Transverse colon (tissue), 4 donors: ENCODE data around the gene MEX3C. TPM values are rescaled to one million over a fixed set of nuclear protein-coding genes. Genes with fewer than 3 reads are reported as not detected.

Experiments used
- DNase-seq: peaks from one replicate; pipeline ENCODE4 v3.0.0-alpha.2; 2019
- H3K27ac ChIP-seq, 4 donors: fragments of 200-600 bp; sonication (generic); 2 replicates each; pipeline ENCODE4 v1.5.1; 2016 to 2018; ENCODE audit warnings: inconsistent platforms in 4 of 4
- H3K27me3 ChIP-seq: fragments of 200-600 bp; sonication (generic); 2 replicates; pipeline ENCODE4 v1.5.1; 2017; ENCODE audit warnings: inconsistent platforms
- H3K36me3 ChIP-seq, 4 donors: fragments of 200-600 bp; sonication (generic); 2 replicates each; pipeline ENCODE4 v1.5.1; 2017 to 2019; ENCODE audit warnings: inconsistent platforms in 4 of 4
- H3K4me1 ChIP-seq, 4 donors: fragments of 200-600 bp; sonication (generic); 2 replicates each; pipeline ENCODE4 v1.5.1; 2017 to 2020; ENCODE audit warnings: inconsistent platforms in 4 of 4
- H3K4me3 ChIP-seq, 4 donors: fragments of 200-600 bp; sonication (generic); 1 replicate in 1 of 4; 2 replicates in 3 of 4; pipeline versions ENCODE4 v1.5.1 to v1.6.1; 2017 to 2019; ENCODE audit warnings: inconsistent platforms in 4 of 4
- H3K9me3 ChIP-seq, 2 donors: fragments of 200-600 bp; sonication (generic); 2 replicates each; pipeline ENCODE4 v1.5.1; 2017 to 2019; ENCODE audit warnings: inconsistent platforms in 2 of 2
- CTCF ChIP-seq, 5 experiments: fragments of 200-600 bp in 3 of 5; fragments of 450-650 bp in 2 of 5; sonication (generic) in 3 of 5; IDR thresholded peaks; 1 replicate in 2 of 5; 2 replicates in 3 of 5; pipeline ENCODE4 v1.5.1; 2016 to 2017; ENCODE audit warnings: antibody characterized with exemption in 5 of 5, inconsistent platforms in 3 of 5, mild to moderate bottlenecking in 2 of 5, moderate library complexity in 1 of 5
- EP300 ChIP-seq: sonication (generic); formaldehyde crosslinking; IDR thresholded peaks from one replicate; pipeline ENCODE4 v1.6.1; 2017; ENCODE audit warnings: antibody characterized with exemption, low read depth
- POLR2A ChIP-seq: fragments of 450-650 bp; IDR thresholded peaks from one replicate; pipeline ENCODE4 v1.6.1; 2016; ENCODE audit warnings: antibody characterized with exemption, mild to moderate bottlenecking, moderate library complexity
- POLR2AphosphoS5 ChIP-seq, 3 donors: sonication (generic); formaldehyde crosslinking; IDR thresholded peaks; one replicate each; pipeline ENCODE4 v1.6.1; 2016; ENCODE audit warnings: antibody characterized with exemption in 3 of 3
- WGBS, 2 donors: methylation state at CpG; one replicate each; pipeline ENCODE4 v1.1.5; 2018; ENCODE audit warnings: low coverage in 1 of 2; 5-methylcytosine and 5-hydroxymethylcytosine counted together
- in situ Hi-C, 4 donors: fragments of 200-750 bp; cut with MboI; loops; one replicate each; pipeline versions ENCODE4 v1.15.0 to v1.15.1; 2017; ENCODE audit warnings: low sequenced_read_pairs in 3 of 4, low pct_ligation_motif_present in 1 of 4, low pct_unique_long_range_greater_than_20kb in 1 of 4
- intact Hi-C: fragments of 100-400 bp; cut with DNase I; formaldehyde crosslinking; loops from one replicate; pipeline ENCODE4 v1.15.1; 2023; ENCODE audit warnings: low total_unique reads
- total RNA-seq, 4 donors: library from RNA; depleted of rRNA; stranded (reverse); fragments of >200 nt; gene quantifications; one replicate each; pipeline ENCODE4 v1.1.0, GENCODE V29; 2016

The MEX3C gene
- total RNA-seq, 4 donors from 2014 or later: 11.3 to 27.8 (median 24.2) TPM

- H3K36me3 ChIP-seq: no peaks in the 10 kb centered on the region
- H3K27me3 ChIP-seq: no peaks in the 10 kb centered on the region
- in situ Hi-C loops (no loop called here), intact Hi-C loops (no loop called here)
- H3K4me1 ChIP-seq: peaks cover 23 to 65% (median 42%) of the 10 kb centered on the region in 4 donors
- 11 to 21% methylated on average over 5 of the region's 5 CpGs for WGBS, 2 donors
- H3K4me3 ChIP-seq: peak overlapping the region in 1 of 4 donors; percentile 99
- TF ChIP-seq EP300: no peak
- TF ChIP-seq POLR2AphosphoS5 (IDR thresholded peaks at IDR 0.05): no peak
- no peaks in the 10 kb centered on the region for H3K9me3 ChIP-seq
- no peak for DNase-seq
- peak overlapping the region; percentile 98 to 99 (median 99) for H3K27ac ChIP-seq
Observed at GRCh38 chr18:51193621-51194287, 3.7 kb downstream of the MEX3C start.

- Histone ChIP-seq H3K36me3 (no peaks in the 10 kb centered on the region), H3K27ac (peak overlapping the region in 3 of 4 donors; percentile 99), H3K27me3 (no peaks in the 10 kb centered on the region), H3K9me3 (no peaks in the 10 kb centered on the region), H3K4me3 (no peak overlapping the region), H3K4me1 (peaks cover 23 to 63% (median 42%) of the 10 kb centered on the region in 4 donors)
- TF ChIP-seq POLR2AphosphoS5 (IDR thresholded peaks at IDR 0.05) (no peak), EP300 (no peak), CTCF (IDR thresholded peaks at IDR 0.05) (no peak), POLR2A (no peak)
- intact Hi-C loops (no loop called here), in situ Hi-C loops (no loop called here)
- DNase-seq: no peak
- 57 to 64% methylated on average over 3 of the region's 3 CpGs for WGBS, 2 donors
Observed at GRCh38 chr18:51192696-51193095, 4.8 kb downstream of the MEX3C start.

- H3K27me3 ChIP-seq: no peaks in the 10 kb centered on the region
- no peak overlapping the region for H3K4me3 ChIP-seq
- TF ChIP-seq CTCF (IDR thresholded peaks at IDR 0.05) (no peak), POLR2AphosphoS5 (IDR thresholded peaks at IDR 0.05) (no peak), EP300 (no peak), POLR2A (no peak)
- DNase-seq: no peak
- H3K4me1 ChIP-seq: peaks cover 23 to 63% (median 42%) of the 10 kb centered on the region in 4 donors
- in situ Hi-C loops: no loop called here
- WGBS, 2 donors: 86 to 89% methylated on average over 2 of the region's 2 CpGs
- intact Hi-C loops: no loop called here
- no peaks in the 10 kb centered on the region for H3K36me3 ChIP-seq
- peak overlapping the region in 2 of 4 donors; percentile 15 to 99 for H3K27ac ChIP-seq
- no peaks in the 10 kb centered on the region for H3K9me3 ChIP-seq
Observed at GRCh38 chr18:51192026-51192425, 5.5 kb downstream of the MEX3C start.

GRCh38 chr18:51191128-51191717, 6.3 kb downstream of the MEX3C start:
- Histone ChIP-seq H3K9me3 (no peaks in the 10 kb centered on the region), H3K36me3 (no peaks in the 10 kb centered on the region), H3K4me1 (peaks cover 23 to 63% (median 44%) of the 10 kb centered on the region in 4 donors), H3K4me3 (no peak overlapping the region), H3K27me3 (no peaks in the 10 kb centered on the region), H3K27ac (peak overlapping the region in 1 of 4 donors; percentile 15)
- no peak for TF ChIP-seq EP300
- TF ChIP-seq POLR2AphosphoS5 (IDR thresholded peaks at IDR 0.05): no peak
- no peak for TF ChIP-seq POLR2A
- no peak for TF ChIP-seq CTCF (IDR thresholded peaks at IDR 0.05)
- intact Hi-C loops: no loop called here
- in situ Hi-C loops: no loop called here
- 44 to 48% methylated on average over 4 of the region's 4 CpGs for WGBS, 2 donors
- DNase-seq: no peak
